ENCODE measurements around the gene MYO5B. TPM values are rescaled to one million over a fixed set of nuclear protein-coding genes. Genes with fewer than 3 reads are reported as not detected.

MYO5B gene
- total and polyA plus RNA-seq, 9 of the 15 experiments (the other 6 are each of a cell fraction or from before 2014, with no cell fraction given): 0.07 to 0.42 (median 0.28) TPM

DNA sequence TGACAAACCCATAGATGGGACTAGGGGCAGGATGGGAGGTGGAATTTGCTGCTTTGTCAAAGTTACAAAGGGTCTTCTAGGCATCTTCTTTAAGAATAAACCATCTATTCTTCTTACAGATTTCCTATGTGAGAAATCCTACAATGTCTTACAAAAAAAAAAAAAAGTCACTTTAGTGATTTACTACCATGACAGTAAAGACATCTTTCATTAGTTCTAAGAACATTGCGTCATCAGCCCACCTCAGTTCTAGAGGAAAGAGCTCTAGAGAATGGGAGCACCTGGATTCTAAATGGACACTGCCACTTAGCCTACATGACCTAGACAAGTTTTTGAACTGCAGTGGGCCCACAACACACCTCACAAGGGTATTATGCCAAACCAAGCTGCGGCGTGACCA, 172.0 kb downstream of the MYO5B start (continued):
- TF ChIP-seq SREBF2 (CRISPR knock-in tag; IDR thresholded peaks at IDR 0.05): no peak
- no peak for TF ChIP-seq RBFOX2 (IDR thresholded peaks at IDR 0.05; ENCODE audit: low read depth, low read length)
- TF ChIP-seq CBFB (CRISPR knock-in tag; IDR thresholded peaks at IDR 0.05): no peak
- TF ChIP-seq, protein P1, sequence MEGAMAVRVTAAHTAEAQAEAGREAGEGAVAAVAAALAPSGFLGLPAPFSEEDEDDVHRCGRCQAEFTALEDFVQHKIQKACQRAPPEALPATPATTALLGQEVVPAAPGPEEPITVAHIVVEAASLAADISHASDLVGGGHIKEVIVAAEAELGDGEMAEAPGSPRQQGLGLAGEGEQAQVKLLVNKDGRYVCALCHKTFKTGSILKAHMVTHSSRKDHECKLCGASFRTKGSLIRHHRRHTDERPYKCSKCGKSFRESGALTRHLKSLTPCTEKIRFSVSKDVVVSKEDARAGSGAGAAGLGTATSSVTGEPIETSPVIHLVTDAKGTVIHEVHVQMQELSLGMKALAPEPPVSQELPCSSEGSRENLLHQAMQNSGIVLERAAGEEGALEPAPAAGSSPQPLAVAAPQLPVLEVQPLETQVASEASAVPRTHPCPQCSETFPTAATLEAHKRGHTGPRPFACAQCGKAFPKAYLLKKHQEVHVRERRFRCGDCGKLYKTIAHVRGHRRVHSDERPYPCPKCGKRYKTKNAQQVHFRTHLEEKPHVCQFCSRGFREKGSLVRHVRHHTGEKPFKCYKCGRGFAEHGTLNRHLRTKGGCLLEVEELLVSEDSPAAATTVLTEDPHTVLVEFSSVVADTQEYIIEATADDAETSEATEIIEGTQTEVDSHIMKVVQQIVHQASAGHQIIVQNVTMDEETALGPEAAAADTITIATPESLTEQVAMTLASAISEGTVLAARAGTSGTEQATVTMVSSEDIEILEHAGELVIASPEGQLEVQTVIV (CRISPR knock-in tag; IDR thresholded peaks at IDR 0.05; ENCODE audit: borderline replicate concordance): no peak
- peak; percentile 83 for TF ChIP-seq MEIS2 (IDR thresholded peaks at IDR 0.05; ENCODE audit: partially characterized antibody)
- no peak for TF ChIP-seq NELFE (IDR thresholded peaks at IDR 0.05; ENCODE audit: insufficient read depth, insufficient read length)
- TF ChIP-seq PBX2 (CRISPR knock-in tag; IDR thresholded peaks at IDR 0.05; ENCODE audit: low read depth): no peak
- peak; percentile 50; the same call in 1 of the 2 replicates for TF ChIP-seq PBX2 (tag; conservative IDR thresholded peaks at IDR 0.05; ENCODE audit: low read depth)
